Cardiac muscle cell (in vitro differentiated cells and primary cell): ENCODE measurements around the gene BRD3. TPM values are rescaled to one million over a fixed set of nuclear protein-coding genes. Genes with fewer than 3 reads are reported as not detected.

Experiments used
- DNase-seq, 2 donors: peaks; one replicate each; pipeline versions ENCODE4 v3.0.0 to v3.0.0-alpha.2; 2010 to 2017; ENCODE audit warnings: low read depth in 1 of 2, low spot score in 1 of 2
- H3K27ac ChIP-seq: fragments of 200-600 bp; sonication (generic); 2 replicates; pipeline ENCODE4 v1.5.1; 2016
- H3K27me3 ChIP-seq: fragments of 200-600 bp; sonication (generic); 2 replicates; pipeline ENCODE4 v1.6.0; 2016; ENCODE audit warnings: control low read depth
- H3K36me3 ChIP-seq: fragments of 200-600 bp; sonication (generic); 2 replicates; pipeline ENCODE4 v1.5.1; 2016; ENCODE audit warnings: control low read depth
- H3K4me1 ChIP-seq: fragments of 200-600 bp; sonication (generic); 2 replicates; pipeline ENCODE4 v1.8.1; 2017; ENCODE audit warnings: low read depth, mild to moderate bottlenecking, mixed run types
- H3K4me3 ChIP-seq: fragments of 200-600 bp; sonication (generic); 2 replicates; pipeline ENCODE4 v1.5.1; 2016; ENCODE audit warnings: mild to moderate bottlenecking
- H3K9me3 ChIP-seq: fragments of 200-600 bp; sonication (generic); 2 replicates; pipeline ENCODE4 v1.5.1; 2017; ENCODE audit warnings: low read depth, mild to moderate bottlenecking, control low read depth
- polyA plus RNA-seq: library from polyadenylated mRNA; unstranded; fragments of >200 nt; fragmentation: Nextera tagmentation; extraction: Ambion mirVana; gene quantifications from 2 replicates; pipeline ENCODE4 v1.2.1, GENCODE V29; 2016
- total RNA-seq: library from RNA; depleted of rRNA; stranded (reverse); fragments of >200 nt; gene quantifications from 2 replicates; pipeline ENCODE4 v1.2.3, GENCODE V29; 2016
- TF ChIP-seq, protein P1 (sequence below): IDR thresholded peaks from 2 replicates; pipeline ENCODE4 v1.5.1; 2012; ENCODE audit warnings: low read depth, mild to moderate bottlenecking, low read length

BRD3 gene
- total and polyA plus RNA-seq, 2 experiments from 2014 or later = 42.6 to 44.9 TPM

DNA sequence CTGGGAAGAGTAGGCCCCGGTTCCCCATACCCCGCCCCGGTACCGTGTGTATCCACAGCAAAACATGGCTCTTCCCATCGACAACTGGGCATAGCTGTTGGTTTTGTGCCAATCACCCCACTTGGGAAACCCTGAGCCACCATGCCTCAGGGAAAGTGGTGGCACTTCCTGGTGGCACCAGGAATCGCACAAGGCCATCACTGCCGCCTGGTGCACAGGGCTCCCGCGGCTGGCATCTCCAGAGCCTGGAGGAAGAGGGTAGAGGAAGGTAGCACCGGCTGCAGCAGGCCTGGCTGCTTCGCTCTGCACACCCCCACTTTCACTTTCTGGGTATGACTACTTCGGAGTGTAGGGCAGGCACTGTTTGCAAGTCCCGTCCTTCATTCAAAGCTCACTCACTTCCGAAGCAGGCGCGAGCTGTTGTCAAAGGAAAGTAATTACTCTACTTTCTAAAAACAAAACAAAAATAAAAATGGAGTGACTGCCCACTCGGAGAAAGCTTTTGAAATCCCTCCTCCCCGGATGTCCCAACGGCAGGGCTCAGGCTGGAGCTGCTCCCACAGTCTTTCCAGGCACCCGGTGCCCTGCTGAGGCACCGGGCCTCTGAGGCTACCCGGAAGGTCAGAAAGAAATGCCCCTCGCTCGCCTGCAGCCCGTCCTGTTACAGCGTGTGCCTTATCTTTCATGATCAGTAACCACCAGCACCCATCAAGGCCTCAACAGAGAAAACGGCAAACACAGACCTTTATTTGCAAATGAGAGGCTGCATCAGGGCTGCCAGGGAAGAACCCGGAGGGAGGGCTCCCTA, 2.0 kb downstream of the BRD3 start:
- peak overlapping the region; percentile 84 for H3K4me3 ChIP-seq
- H3K9me3 ChIP-seq = no peaks in the 10 kb centered on the region
- H3K27me3 ChIP-seq = peaks cover 4% of the 10 kb centered on the region
- H3K36me3 ChIP-seq = no peaks in the 10 kb centered on the region
- peak in 1 of 2 donors; percentile 46 for DNase-seq
- TF ChIP-seq, protein P1, sequence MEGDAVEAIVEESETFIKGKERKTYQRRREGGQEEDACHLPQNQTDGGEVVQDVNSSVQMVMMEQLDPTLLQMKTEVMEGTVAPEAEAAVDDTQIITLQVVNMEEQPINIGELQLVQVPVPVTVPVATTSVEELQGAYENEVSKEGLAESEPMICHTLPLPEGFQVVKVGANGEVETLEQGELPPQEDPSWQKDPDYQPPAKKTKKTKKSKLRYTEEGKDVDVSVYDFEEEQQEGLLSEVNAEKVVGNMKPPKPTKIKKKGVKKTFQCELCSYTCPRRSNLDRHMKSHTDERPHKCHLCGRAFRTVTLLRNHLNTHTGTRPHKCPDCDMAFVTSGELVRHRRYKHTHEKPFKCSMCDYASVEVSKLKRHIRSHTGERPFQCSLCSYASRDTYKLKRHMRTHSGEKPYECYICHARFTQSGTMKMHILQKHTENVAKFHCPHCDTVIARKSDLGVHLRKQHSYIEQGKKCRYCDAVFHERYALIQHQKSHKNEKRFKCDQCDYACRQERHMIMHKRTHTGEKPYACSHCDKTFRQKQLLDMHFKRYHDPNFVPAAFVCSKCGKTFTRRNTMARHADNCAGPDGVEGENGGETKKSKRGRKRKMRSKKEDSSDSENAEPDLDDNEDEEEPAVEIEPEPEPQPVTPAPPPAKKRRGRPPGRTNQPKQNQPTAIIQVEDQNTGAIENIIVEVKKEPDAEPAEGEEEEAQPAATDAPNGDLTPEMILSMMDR = no peak
- peak overlapping the region; percentile 85 for H3K27ac ChIP-seq
- H3K4me1 ChIP-seq = peaks cover 25% of the 10 kb centered on the region

DNA sequence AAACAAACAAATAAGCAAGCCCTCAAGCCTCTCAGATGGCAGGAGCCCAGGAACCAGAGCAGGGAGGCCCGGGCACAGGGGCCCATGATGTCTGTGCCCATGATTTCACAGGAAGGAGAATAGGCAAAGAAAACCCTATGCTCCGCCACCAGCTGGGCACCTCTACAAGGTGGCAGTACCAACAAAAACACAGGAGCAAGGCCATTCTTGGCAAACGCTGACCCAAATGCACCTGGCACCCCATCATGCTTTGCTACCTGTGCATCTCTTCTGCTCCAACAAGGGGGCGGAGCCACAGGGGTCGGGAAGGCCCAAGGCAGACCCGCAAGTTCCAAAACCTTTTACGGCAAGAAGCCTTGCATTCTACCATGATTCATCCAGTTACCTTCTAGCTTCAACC, 3.1 kb downstream of the BRD3 start:
- Histone ChIP-seq H3K4me3 (no peak overlapping the region), H3K27me3 (peaks cover 4% of the 10 kb centered on the region), H3K36me3 (no peaks in the 10 kb centered on the region), H3K9me3 (no peaks in the 10 kb centered on the region), H3K27ac (no peak overlapping the region), H3K4me1 (peaks cover 25% of the 10 kb centered on the region)
- TF ChIP-seq, protein P1 = no peak
- DNase-seq = no peak

DNA sequence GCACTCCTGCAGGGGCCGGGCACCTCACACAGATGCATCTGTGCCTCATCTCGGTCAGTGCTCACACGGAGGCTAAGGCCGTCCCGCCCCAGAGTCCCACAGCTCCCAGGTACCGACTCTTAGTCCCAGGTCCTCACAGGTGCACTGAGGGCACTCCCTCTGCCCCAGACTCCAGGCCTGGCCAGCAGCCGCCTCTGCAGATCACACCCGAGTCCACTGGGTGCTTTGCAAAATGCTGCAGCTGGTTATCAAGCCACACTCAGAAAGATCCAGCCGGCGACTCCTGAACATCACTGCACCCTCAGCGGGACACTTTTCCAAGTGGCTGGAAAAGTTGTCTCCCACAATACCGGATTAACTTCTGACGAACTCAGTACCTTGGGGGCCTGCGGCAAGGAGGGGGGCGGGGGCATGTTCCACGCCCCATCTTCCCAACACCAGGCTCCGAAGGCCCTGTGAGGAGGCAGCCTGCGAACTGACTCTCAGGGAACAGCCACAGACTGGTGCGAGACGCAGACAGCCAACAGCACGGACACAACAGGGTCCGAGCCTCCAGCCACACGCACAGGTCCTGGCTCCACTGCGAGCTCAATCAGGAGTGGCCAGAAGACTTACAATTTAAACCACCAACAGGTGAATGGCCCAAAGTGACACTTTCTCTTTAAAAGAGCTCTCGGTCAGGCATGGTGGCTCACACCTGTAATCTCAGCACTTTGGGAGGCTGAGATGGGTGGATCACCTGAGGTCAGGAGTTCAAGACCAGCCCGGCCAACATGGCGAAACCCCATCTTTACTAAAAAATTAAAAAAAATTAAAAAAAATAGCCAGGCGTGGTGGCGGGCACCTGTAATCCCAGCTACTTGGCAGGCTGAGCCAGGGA, 4.0 kb downstream of the BRD3 start:
- Histone ChIP-seq H3K36me3 (no peaks in the 10 kb centered on the region), H3K9me3 (no peaks in the 10 kb centered on the region), H3K27ac (no peak overlapping the region), H3K27me3 (no peaks in the 10 kb centered on the region), H3K4me3 (no peak overlapping the region), H3K4me1 (peaks cover 25% of the 10 kb centered on the region)
- TF ChIP-seq, protein P1 = no peak
- no peak for DNase-seq

DNA sequence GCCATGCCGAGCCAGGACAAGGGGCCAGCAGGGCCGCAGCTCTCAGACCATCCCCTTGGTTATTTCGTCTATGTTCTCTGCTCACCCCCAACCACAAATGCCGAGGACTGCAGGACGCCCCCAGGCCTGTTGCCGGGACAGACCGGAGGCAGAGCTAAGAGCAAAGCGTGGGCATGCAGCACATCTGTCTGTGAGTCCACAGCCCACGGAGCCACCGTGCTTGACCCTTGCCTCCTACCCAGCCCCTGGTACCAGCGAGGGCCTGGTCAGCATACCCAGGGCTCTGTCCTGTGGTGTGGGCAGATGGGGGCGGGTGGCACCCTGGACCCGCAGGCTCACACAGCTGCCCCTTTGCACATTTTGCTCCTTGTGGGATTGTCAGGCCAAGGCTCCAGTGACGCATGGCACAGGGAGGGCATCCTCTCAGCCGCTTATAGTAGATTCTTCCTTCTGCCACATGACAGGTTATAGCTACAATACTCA, 4.7 kb downstream of the BRD3 start:
- Histone ChIP-seq H3K36me3 (no peaks in the 10 kb centered on the region), H3K27me3 (no peaks in the 10 kb centered on the region), H3K4me3 (no peak overlapping the region), H3K4me1 (peaks cover 26% of the 10 kb centered on the region), H3K27ac (peak overlapping the region; percentile 43), H3K9me3 (no peaks in the 10 kb centered on the region)
- no peak for DNase-seq
- TF ChIP-seq, protein P1 = no peak

DNA sequence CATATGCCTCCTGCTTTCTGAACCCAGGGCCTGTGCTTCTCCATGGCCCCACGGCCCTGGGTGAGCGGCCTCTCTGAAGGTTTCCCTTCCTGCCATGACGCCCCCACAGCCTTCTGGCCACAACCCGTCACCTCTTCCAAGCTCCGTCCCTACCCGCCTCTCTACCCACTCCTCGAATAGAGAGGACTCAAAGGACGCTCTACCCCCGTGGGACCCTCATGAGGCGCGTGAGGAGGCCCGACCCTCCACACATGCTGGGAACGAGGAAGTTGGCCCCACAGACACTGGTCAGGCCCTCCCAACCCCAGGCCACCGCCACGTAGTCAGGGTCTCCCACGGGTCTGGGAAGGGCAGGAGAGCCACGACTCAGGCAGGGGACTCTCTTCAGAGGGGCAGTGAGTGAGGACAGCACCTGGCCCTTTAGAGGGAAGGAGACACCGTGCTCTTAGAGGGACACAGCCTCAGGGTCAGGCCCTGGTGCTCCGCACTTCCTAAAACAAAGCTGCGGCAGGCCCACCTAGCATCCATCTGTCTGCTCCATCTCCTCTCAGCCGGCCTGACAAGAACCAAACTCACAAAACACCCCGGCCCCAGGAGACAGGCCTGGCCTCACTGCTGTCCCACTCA, 5.3 kb downstream of the BRD3 start:
- Histone ChIP-seq H3K27ac (peak overlapping the region; percentile 43), H3K4me1 (peaks cover 31% of the 10 kb centered on the region)
- DNase-seq = no peak

More for the DNA sequence above, 5.3 kb downstream of the BRD3 start:
- Histone ChIP-seq H3K4me3 (no peak overlapping the region), H3K27me3 (no peaks in the 10 kb centered on the region), H3K36me3 (no peaks in the 10 kb centered on the region), H3K9me3 (no peaks in the 10 kb centered on the region)
- TF ChIP-seq, protein P1 = no peak
